22Rv1 (cell line): ENCODE results near the gene EZH2.

Experiments
- CTCF ChIP-seq: fragments of 450-650 bp; IDR thresholded peaks from 2 replicates; pipeline ENCODE4 v1.5.1; 2017; ENCODE audit warnings: mild to moderate bottlenecking
- ZFX ChIP-seq: fragments of 450-650 bp; IDR thresholded peaks from 2 replicates; pipeline ENCODE4 v1.6.1; 2017; ENCODE audit warnings: antibody characterized with exemption, borderline replicate concordance

GRCh38 chr7:148763622-148764021 lies 120.5 kb downstream of the EZH2 start:
- no peak for TF ChIP-seq CTCF
- TF ChIP-seq ZFX: no peak
